ENCODE results near the gene PLCB4.

DNA sequence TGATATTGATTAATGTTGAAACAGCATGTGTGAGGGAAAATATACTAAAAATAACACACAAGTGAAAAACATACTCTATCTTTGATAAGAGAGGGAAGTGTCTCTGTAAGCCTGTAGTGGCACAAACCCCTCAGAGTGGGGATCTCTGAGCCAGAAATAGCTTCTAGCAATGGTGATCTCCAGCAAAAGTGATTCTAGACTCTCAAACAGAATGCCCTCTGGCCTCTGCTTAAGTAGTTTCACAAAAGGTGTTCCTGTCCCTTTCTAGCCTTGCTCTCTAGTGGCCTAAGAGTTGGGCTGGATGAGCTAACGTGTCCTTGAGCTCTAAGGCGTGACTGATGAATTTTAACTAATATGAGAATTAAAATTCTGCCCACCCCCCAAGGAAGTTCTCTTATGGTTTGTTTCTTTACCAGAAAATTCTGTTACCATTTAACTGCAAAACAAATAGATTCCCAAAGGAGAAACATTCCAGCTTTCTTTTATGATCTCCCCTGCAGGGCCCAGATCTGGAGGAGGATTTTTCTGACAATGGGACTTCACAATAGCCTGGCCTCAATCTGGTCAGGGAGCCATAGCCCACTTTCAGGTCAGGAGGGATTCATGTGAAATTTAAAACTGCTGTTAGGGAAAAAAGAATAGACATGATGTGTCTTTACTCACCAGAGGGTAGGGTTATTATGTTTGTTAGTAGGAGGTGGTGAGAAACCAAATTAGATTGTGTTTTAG is 263.0 kb downstream of the PLCB4 start:
- TF ChIP-seq, protein P1, sequence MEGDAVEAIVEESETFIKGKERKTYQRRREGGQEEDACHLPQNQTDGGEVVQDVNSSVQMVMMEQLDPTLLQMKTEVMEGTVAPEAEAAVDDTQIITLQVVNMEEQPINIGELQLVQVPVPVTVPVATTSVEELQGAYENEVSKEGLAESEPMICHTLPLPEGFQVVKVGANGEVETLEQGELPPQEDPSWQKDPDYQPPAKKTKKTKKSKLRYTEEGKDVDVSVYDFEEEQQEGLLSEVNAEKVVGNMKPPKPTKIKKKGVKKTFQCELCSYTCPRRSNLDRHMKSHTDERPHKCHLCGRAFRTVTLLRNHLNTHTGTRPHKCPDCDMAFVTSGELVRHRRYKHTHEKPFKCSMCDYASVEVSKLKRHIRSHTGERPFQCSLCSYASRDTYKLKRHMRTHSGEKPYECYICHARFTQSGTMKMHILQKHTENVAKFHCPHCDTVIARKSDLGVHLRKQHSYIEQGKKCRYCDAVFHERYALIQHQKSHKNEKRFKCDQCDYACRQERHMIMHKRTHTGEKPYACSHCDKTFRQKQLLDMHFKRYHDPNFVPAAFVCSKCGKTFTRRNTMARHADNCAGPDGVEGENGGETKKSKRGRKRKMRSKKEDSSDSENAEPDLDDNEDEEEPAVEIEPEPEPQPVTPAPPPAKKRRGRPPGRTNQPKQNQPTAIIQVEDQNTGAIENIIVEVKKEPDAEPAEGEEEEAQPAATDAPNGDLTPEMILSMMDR (IDR thresholded peaks at IDR 0.05; ENCODE audit: insufficient read depth, low read length), result no peak
- no peak for TF ChIP-seq POLR2AphosphoS5 (IDR thresholded peaks at IDR 0.05; ENCODE audit: low read depth)
- TF ChIP-seq GABPA (IDR thresholded peaks at IDR 0.05; ENCODE audit: low read depth), result no peak
